Urothelium cell line (cell line): ENCODE results near the gene ASIC2.

Experiments
- DNase-seq: peaks from one replicate; pipeline ENCODE4 v3.0.0; 2011; ENCODE audit warnings: low spot score, mixed read lengths
- FAIRE-seq: peaks from 2 replicates; lab custom pipeline; 2011; peaks lifted over from hg19 to GRCh38; lab: Jason Lieb, UNC

Gene ASIC2

DNA sequence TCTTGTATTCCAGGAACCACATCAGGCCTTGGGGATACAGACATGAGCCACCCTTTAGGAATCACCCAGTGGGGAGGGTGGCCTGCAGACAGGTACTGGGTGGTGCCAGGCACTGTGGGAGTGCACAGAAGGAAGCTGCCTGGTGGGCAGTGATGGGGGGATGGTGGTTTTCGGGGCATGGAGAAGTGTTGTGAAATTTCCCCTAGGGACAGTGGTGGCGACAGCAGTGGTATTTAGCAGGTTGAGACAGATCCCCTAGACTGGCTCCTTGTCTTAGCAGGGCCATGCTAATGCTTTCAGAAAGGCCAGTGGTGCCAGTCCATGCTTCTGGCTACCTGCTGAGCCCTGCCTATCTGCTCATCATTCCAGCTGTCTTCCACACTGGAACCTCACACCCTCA, 171.8 kb downstream of the ASIC2 start:
- FAIRE-seq: no peak
- DNase-seq: no peak

- no peak for FAIRE-seq
- DNase-seq: no peak
Measured at GRCh38 chr17:33120103-33120502, 173.0 kb downstream of the ASIC2 start.

DNA sequence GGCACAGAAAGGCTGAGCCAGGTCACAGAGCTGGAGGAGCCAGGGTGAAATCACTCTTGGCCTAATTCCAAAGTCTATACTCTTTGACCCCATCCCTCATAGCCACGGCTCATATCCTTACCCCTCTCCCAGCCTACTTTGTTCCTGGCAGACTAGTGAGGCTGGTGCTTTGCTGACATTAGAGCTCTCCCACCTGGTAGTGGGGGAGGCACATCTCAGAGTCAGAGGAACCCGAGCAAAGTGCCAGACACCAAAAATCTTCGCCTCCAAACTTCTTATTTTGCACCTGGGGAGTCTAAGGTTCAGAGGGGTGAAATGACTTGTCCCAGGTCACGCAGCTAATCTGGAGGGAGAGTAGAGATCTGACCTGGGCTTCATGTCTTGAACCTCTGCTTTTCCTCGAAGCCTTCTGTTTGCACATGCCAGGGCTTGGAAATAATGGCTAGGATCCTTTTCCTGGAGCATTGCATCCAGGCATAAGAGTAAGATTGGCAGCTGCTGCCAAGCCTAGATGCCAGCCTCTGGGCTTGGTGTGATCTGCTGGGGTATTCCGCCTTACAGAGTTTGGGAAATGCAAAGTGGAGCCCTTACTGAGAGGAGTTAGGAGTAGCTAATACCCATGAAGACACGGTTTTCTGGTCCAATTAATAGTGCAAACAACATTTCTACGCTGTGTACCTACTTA, 174.6 kb downstream of the ASIC2 start:
- no peak for FAIRE-seq
- no peak for DNase-seq

- DNase-seq (no peak), FAIRE-seq (no peak)
Measured at GRCh38 chr17:33116021-33116551, 177.0 kb downstream of the ASIC2 start.

DNA sequence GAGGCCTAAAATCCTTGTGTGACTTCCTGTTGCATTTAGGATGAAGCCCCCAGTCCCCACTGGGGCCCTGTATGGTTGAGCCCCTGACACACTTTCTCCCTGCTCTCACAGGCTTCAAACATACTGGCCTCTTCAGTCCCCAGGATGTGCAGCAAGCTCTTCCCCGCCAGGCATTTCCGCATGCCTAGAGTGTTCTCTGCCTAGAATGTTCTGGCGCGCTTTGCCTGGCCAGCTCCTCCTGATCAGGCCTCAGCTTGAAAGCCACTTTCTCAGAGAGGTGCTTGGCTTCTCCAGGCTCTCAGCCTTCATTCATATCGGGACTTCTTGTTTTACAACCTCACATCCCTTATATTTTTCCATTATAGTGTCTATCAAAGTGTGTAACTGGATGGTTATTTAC, 177.7 kb downstream of the ASIC2 start:
- FAIRE-seq: no peak
- no peak for DNase-seq

GRCh38 chr17:33113991-33114370, 179.1 kb downstream of the ASIC2 start:
- DNase-seq (no peak), FAIRE-seq (no peak)

DNA sequence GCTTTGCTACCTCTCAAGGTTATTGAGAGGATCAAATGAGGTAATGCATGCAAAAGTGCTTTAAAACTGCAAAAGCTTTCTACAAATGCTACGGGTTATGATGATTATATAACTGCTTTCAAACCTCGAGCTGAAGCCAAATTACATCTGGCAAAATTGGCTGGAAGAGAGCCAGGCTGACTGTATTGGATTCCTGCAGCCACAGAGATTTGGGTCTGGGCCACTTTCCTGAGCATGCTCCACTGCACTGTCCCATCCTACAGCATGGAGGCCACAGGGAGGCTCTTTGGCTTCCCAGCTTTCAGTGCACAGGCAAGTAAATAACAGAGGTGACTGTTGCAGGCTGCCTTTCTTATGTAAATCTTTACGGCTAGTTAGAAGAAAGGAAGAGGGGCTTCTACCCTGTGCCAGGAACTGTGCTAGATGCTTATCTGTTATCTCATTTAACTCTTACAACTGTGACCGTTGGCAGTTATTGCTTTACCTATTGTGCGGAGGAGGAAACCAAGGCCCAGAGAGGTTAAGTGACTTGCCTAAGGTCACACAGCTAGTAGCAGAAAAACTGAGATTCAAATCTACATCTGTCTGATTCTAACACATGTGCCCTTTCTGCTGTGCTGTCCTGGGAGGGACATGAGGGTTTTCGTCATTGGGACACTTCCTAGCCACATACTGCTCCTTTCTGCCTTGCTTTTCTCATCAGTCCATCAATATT, 179.7 kb downstream of the ASIC2 start:
- DNase-seq (peak; percentile 41), FAIRE-seq (no peak)

DNA sequence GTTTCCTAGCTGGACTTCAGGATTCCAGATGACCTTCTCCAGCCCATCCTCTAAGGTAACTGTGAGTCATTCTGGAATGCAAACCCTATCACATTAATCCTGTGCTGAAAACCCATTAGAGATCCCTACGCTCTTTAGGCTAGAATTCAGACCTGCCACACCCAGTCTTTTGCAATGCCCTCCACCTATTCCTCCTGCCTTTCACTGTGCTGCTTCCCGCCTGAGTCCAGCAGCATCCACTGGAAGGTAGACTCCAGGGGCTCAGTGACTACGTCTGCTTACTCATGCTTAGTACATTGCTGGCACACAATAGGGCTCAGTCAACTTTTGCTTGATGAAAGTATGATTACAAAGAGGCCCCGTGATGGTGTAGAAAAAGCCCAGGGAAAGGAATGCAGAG, 180.3 kb downstream of the ASIC2 start:
- FAIRE-seq (no peak), DNase-seq (peak; percentile 68)

GRCh38 chr17:33109336-33110072, 183.6 kb downstream of the ASIC2 start:
- no peak for DNase-seq
- FAIRE-seq: no peak

GRCh38 chr17:33106525-33107165, 186.4 kb downstream of the ASIC2 start:
- no peak for FAIRE-seq
- DNase-seq: no peak

GRCh38 chr17:33105911-33106310, 187.2 kb downstream of the ASIC2 start:
- no peak for DNase-seq
- no peak for FAIRE-seq

- FAIRE-seq: no peak
Measured at GRCh38 chr17:33099906-33100305, 193.2 kb downstream of the ASIC2 start.

GRCh38 chr17:33099252-33099651, 193.8 kb downstream of the ASIC2 start:
- DNase-seq: no peak
- no peak for FAIRE-seq

More at GRCh38 chr17:33099906-33100305, 193.2 kb downstream of the ASIC2 start:
- DNase-seq: no peak

- DNase-seq (no peak), FAIRE-seq (no peak)
Measured at GRCh38 chr17:33097411-33097810, 195.7 kb downstream of the ASIC2 start.

DNA sequence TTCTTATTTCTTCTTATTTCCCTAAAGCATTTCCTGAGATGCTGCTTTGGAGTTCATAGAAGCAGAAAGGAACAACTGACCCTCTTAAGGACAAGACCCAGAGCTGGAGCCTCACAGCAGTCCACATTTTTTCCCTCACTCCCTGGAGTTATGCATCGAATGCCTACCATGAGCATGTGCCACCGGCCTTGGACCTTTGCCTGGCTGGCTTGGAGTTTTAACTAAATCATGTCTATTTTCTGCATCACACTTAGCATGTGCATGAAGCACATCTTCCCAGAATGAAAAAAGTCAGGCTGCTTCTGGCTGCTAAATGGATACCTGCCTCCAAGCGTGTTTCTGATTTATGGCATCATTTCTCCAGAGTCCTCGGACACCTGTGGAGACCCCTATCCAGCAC, 196.9 kb downstream of the ASIC2 start:
- FAIRE-seq: no peak
- DNase-seq: no peak

- FAIRE-seq (no peak), DNase-seq (no peak)
Measured at GRCh38 chr17:33091271-33091670, 201.8 kb downstream of the ASIC2 start.

DNA sequence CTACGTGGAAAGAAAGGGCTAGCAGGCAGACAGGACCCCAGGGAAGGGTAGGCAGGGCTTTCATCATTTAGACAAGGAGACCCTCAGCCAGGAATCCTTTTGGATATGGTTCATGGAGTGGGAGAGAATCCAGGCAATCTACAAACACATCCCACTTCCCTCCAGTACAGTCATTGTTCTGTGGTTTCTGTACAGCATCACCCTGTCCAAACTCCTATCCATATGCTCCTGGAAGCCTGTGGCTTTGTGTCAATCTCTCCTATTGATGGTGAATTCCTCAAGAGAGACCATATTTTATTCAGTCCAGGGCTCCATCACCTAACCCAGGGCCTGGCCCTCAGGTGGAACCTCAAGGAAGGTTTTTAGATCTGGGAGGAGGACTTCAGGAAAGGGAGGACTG, 202.3 kb downstream of the ASIC2 start:
- DNase-seq (no peak), FAIRE-seq (no peak)

DNA sequence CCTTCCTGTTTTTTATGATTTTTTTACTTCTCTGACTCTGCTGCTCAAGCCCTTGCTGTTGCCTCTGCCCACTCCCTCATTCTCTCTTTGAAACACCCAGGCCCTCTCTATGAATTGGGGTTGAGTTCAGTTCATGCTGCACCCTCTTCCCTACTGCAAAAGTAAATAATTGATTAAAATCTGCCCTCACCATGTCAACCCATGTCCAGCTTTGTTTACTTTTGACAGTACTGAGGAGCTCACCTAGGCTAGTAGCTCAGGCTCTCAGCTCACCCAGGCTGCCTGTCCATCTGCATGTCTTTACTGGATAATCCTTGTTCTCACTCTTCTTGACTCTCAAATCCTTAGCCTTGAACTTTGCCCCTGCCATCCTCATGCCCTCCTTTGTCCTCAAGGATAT, 206.2 kb downstream of the ASIC2 start:
- no peak for DNase-seq
- FAIRE-seq: no peak

DNA sequence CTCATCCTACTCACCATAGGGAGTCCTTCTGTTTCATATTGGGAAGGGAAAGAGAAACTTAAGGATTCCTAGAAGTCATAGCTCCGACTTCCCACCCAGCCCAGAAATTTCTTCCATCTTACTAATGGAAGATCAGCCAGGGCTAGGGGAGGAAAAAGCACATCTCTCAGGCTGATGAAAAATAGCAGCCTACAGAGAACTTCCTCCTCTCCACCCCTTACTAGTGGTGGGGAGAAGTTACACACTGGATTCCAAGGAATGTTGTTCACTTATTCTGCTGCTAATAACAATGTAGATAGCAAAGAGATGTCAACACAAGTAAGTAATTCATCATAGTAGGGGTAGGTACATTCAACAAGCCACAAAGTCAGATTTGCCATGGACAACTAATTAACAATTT, 207.1 kb downstream of the ASIC2 start:
- FAIRE-seq (no peak), DNase-seq (no peak)

DNA sequence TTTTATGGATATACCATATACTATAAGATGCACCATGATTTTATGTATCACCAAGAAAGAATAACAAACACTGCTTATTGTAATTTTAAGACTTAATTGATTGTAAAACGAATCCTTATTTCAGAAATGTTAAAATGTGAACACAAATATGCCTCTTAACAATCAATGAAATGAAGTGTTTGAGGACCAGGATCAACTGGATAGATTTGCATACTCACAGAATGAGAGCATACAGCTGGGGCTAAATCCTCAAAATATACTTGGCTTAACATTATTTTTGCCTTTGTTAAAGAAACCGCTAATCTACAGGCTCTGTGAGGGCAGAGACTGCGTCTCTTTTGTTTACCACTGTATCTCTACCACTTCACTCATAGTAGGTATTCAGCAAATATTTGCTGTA, 207.8 kb downstream of the ASIC2 start:
- no peak for DNase-seq
- FAIRE-seq: no peak

- FAIRE-seq (no peak), DNase-seq (no peak)
Measured at GRCh38 chr17:33084755-33085154, 208.3 kb downstream of the ASIC2 start.
